ENCODE data around the gene NFE2L3. TPM values are rescaled to one million over a fixed set of nuclear protein-coding genes. Genes with fewer than 3 reads are reported as not detected.
"Not testable (repeated sequence)": the region's sequence is repeated elsewhere in the genome, so short reads cannot be mapped to it uniquely, and the experiment has no call there.

The NFE2L3 gene
- total and polyA plus RNA-seq, 2 donors (not counting 1 experiment from before 2014, with no cell fraction given): 1.4 to 1.6 TPM

DNA sequence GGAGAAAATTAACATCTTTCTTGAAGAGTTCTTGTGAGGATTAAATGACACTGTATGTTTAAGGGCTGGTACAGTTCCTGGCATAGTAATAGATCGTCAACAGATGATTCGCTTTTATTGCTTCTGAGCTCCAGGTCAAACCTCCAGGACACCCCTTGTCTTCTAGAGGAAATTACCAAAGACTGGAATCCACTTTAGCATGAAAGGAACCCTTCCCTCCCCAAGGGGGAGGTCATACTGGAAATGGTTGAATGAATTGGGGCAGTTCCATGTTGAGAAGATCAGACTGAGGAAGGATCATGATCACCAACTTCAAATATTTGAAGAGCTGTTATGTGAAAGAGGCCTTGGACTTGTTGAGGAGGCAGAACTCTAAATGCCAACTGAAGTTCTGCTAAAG is 8.9 kb downstream of the NFE2L3 start:
- no peak overlapping the region for H3K27ac Mint-ChIP-seq
- no peaks in the 10 kb centered on the region for H3K9me3 Mint-ChIP-seq (ENCODE audit: insufficient read depth)
- ATAC-seq (ENCODE audit: low read depth) (no peak), DNase-seq (no peak)
- WGBS (ENCODE audit: insufficient coverage): no CpG with 5 or more reads among the region's 2 CpGs
- H3K4me2 ChIP-seq (replicated peaks; ENCODE audit: low read depth, low read length, poor library complexity, severe bottlenecking): no peak overlapping the region
- H3K36me3 ChIP-seq (replicated peaks in 1 of 2; ENCODE audit: control extremely low read depth in 1 of 2, control insufficient read depth in 1 of 2, extremely low read depth in 1 of 2, insufficient read depth in 2 of 2, low read length in 1 of 2): no peaks in the 10 kb centered on the region
- H3K4me3 Mint-ChIP-seq: no peak overlapping the region
- no peak overlapping the region for H3K9ac ChIP-seq (ENCODE audit: low read length)
- H3K79me2 ChIP-seq (ENCODE audit: control insufficient read depth, insufficient read depth, low read length): no peaks in the 10 kb centered on the region
- no peaks in the 10 kb centered on the region for H3K27me3 ChIP-seq (replicated peaks in 1 of 4; ENCODE audit: control extremely low read depth in 1 of 4, control insufficient read depth in 3 of 4, insufficient read depth in 4 of 4, low read length in 3 of 4)
- no peak overlapping the region for H2AFZ ChIP-seq (ENCODE audit: insufficient read depth, low read depth, low read length, poor library complexity, severe bottlenecking)
- ChIA-PET POLR2A (interaction anchor here (0.9 kb wide), 1 partner anchor 9 kb away, joined by 3 read pairs; the partner anchor contains the start of gene NFE2L3), CTCF (interaction anchor here (0.6 to 1.4 kb wide), 7 partner anchors 9 to 209 kb away, joined by 3 to 9 read pairs (median 4); partner anchors contain the start of gene NFE2L3)
- no peaks in the 10 kb centered on the region for H4K20me1 ChIP-seq (ENCODE audit: control insufficient read depth, insufficient read depth, low read length, poor library complexity, severe bottlenecking)
- no peaks in the 10 kb centered on the region for H3K27me3 Mint-ChIP-seq
- H3K4me1 ChIP-seq (ENCODE audit: control insufficient read depth in 2 of 2, insufficient read depth in 2 of 2, low read length in 2 of 2): peaks cover 21 to 26% of the 10 kb centered on the region in 2 donors
- no peak overlapping the region for H3K27ac ChIP-seq (ENCODE audit: low read length in 2 of 2)
- no peaks in the 10 kb centered on the region for H3K9me3 ChIP-seq (ENCODE audit: control extremely low read depth in 1 of 3, control insufficient read depth in 2 of 3, insufficient read depth in 1 of 3, low read length in 2 of 3)
- no peak for TF ChIP-seq CTCF (IDR thresholded peaks at IDR 0.05)
- no peak for TF ChIP-seq EZH2 (IDR thresholded peaks at IDR 0.05; ENCODE audit: borderline replicate concordance, insufficient read depth, low read depth, low read length, poor library complexity, severe bottlenecking)
- intact Hi-C loops (cut with micrococcal nuclease): no loop called here
- H3K4me3 ChIP-seq (ENCODE audit: control extremely low read depth in 1 of 5, extremely low read depth in 1 of 5, insufficient read depth in 1 of 5, low read depth in 2 of 5, low read length in 4 of 5): no peak overlapping the region
- H3K4me1 Mint-ChIP-seq: peaks cover 32% of the 10 kb centered on the region

DNA sequence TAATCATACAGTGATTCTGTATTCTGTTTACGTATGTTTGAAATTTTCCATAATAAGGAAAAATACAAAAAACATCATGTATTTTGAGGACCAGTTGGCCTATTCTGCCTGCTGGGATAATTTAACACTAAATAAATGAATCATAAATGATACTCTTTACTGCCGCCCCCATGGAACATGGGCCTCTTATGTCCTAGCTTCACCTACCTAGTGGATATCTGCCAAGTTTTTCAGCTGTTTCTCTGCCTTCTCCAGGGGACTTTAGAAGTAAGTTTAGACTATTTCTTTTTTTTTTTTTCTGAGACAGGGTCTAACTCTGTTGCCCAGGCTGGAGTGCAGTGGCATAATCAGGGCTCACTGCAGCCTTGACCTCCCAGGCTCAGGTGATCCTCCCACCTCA is 10.4 kb downstream of the NFE2L3 start:
- ChIA-PET POLR2A (no interaction called here), CTCF (interaction anchor here (1.1 kb wide), 1 partner anchor 270 kb away, joined by 3 read pairs; no protein-coding TSS in a partner anchor)
- Mint-ChIP-seq H3K27me3 (no peaks in the 10 kb centered on the region), H3K9me3 (ENCODE audit: insufficient read depth) (no peaks in the 10 kb centered on the region), H3K4me1 (peaks cover 23% of the 10 kb centered on the region), H3K4me3 (no peak overlapping the region), H3K27ac (no peak overlapping the region)
- no peak overlapping the region for H2AFZ ChIP-seq (ENCODE audit: insufficient read depth, low read depth, low read length, poor library complexity, severe bottlenecking)
- no peak overlapping the region for H3K9ac ChIP-seq (ENCODE audit: low read length)
- intact Hi-C loops (cut with micrococcal nuclease): no loop called here
- no CpG with 5 or more reads among the region's 2 CpGs for WGBS (ENCODE audit: insufficient coverage)
- H3K79me2 ChIP-seq (ENCODE audit: control insufficient read depth, insufficient read depth, low read length): no peaks in the 10 kb centered on the region
- no peaks in the 10 kb centered on the region for H3K27me3 ChIP-seq (replicated peaks in 1 of 4; ENCODE audit: control extremely low read depth in 1 of 4, control insufficient read depth in 3 of 4, insufficient read depth in 4 of 4, low read length in 3 of 4)
- H3K4me2 ChIP-seq (replicated peaks; ENCODE audit: low read depth, low read length, poor library complexity, severe bottlenecking): no peak overlapping the region
- H3K9me3 ChIP-seq (ENCODE audit: control extremely low read depth in 1 of 3, control insufficient read depth in 2 of 3, insufficient read depth in 1 of 3, low read length in 2 of 3): no peaks in the 10 kb centered on the region
- no peak for ATAC-seq (ENCODE audit: low read depth)
- H3K4me1 ChIP-seq (ENCODE audit: control insufficient read depth in 2 of 2, insufficient read depth in 2 of 2, low read length in 2 of 2): peaks cover 8 to 18% of the 10 kb centered on the region in 2 donors
- H3K4me3 ChIP-seq (ENCODE audit: control extremely low read depth in 1 of 5, extremely low read depth in 1 of 5, insufficient read depth in 1 of 5, low read depth in 2 of 5, low read length in 4 of 5): no peak overlapping the region
- H3K27ac ChIP-seq (ENCODE audit: low read length in 2 of 2): no peak overlapping the region
- no peak for DNase-seq
- H3K36me3 ChIP-seq (replicated peaks in 1 of 2; ENCODE audit: control extremely low read depth in 1 of 2, control insufficient read depth in 1 of 2, extremely low read depth in 1 of 2, insufficient read depth in 2 of 2, low read length in 1 of 2): no peaks in the 10 kb centered on the region
- TF ChIP-seq EZH2 (IDR thresholded peaks at IDR 0.05; ENCODE audit: borderline replicate concordance, insufficient read depth, low read depth, low read length, poor library complexity, severe bottlenecking) (no peak), CTCF (IDR thresholded peaks at IDR 0.05) (no peak)
- no peaks in the 10 kb centered on the region for H4K20me1 ChIP-seq (ENCODE audit: control insufficient read depth, insufficient read depth, low read length, poor library complexity, severe bottlenecking)

- H3K4me3 Mint-ChIP-seq; H3K9ac ChIP-seq (ENCODE audit: low read length); H3K27me3 Mint-ChIP-seq; H3K79me2 ChIP-seq (ENCODE audit: control insufficient read depth, insufficient read depth, low read length); CTCF ChIA-PET; POLR2A ChIA-PET; H3K27ac ChIP-seq (ENCODE audit: low read length in 2 of 2); H3K4me1 ChIP-seq (ENCODE audit: control insufficient read depth in 2 of 2, insufficient read depth in 2 of 2, low read length in 2 of 2); ATAC-seq (ENCODE audit: low read depth); DNase-seq; H3K9me3 Mint-ChIP-seq (ENCODE audit: insufficient read depth); H3K27ac Mint-ChIP-seq; H2AFZ ChIP-seq (ENCODE audit: insufficient read depth, low read depth, low read length, poor library complexity, severe bottlenecking); H3K9me3 ChIP-seq (ENCODE audit: control extremely low read depth in 1 of 3, control insufficient read depth in 2 of 3, insufficient read depth in 1 of 3, low read length in 2 of 3); H4K20me1 ChIP-seq (ENCODE audit: control insufficient read depth, insufficient read depth, low read length, poor library complexity, severe bottlenecking); H3K4me2 ChIP-seq (replicated peaks; ENCODE audit: low read depth, low read length, poor library complexity, severe bottlenecking); H3K36me3 ChIP-seq (replicated peaks in 1 of 2; ENCODE audit: control extremely low read depth in 1 of 2, control insufficient read depth in 1 of 2, extremely low read depth in 1 of 2, insufficient read depth in 2 of 2, low read length in 1 of 2); H3K4me3 ChIP-seq (ENCODE audit: control extremely low read depth in 1 of 5, extremely low read depth in 1 of 5, insufficient read depth in 1 of 5, low read depth in 2 of 5, low read length in 4 of 5); H3K27me3 ChIP-seq (replicated peaks in 1 of 4; ENCODE audit: control extremely low read depth in 1 of 4, control insufficient read depth in 3 of 4, insufficient read depth in 4 of 4, low read length in 3 of 4); intact Hi-C loops (cut with micrococcal nuclease): not testable (repeated sequence)
- peaks cover 13% of the 10 kb centered on the region for H3K4me1 Mint-ChIP-seq
- no CpG with 5 or more reads among the region's 1 CpG for WGBS (ENCODE audit: insufficient coverage)
These were observed 11.8 kb downstream of the NFE2L3 start for GRCh38 chr7:26163804-26164203.
